Breast epithelium (tissue), 4 donors: Measurements from ENCODE around the gene SPON1. TPM values are rescaled to one million over a fixed set of nuclear protein-coding genes. Genes with fewer than 3 reads are reported as not detected.

ENCODE experiments used
- DNase-seq, 2 donors: peaks; one replicate each; pipeline ENCODE4 v3.0.0-alpha.2; 2019; ENCODE audit warnings: low spot score in 2 of 2
- H3K27ac ChIP-seq, 2 donors: fragments of 200-600 bp; sonication (generic) in 1 of 2; one replicate each; pipeline ENCODE4 v1.5.1; 2016 to 2019; ENCODE audit warnings: mild to moderate bottlenecking in 1 of 2
- H3K27me3 ChIP-seq, 2 donors: fragments of 200-600 bp; sonication (generic) in 1 of 2; one replicate each; pipeline versions ENCODE4 v1.5.1 to v1.6.0; 2017 to 2019; ENCODE audit warnings: control low read depth in 1 of 2, mild to moderate bottlenecking in 1 of 2
- H3K36me3 ChIP-seq: fragments of 200-600 bp; one replicate; pipeline ENCODE4 v1.5.1; 2019
- H3K4me1 ChIP-seq, 2 donors: fragments of 200-600 bp; sonication (generic); one replicate each; pipeline ENCODE4 v1.5.1; 2016 to 2019; ENCODE audit warnings: control low read depth in 1 of 2
- H3K4me3 ChIP-seq, 3 donors: fragments of 200-600 bp; sonication (generic); 1 replicate in 2 of 3; 2 replicates in 1 of 3; pipeline ENCODE4 v1.5.1; 2016 to 2019; ENCODE audit warnings: mild to moderate bottlenecking in 3 of 3, moderate library complexity in 2 of 3
- H3K9me3 ChIP-seq, 2 donors: fragments of 200-600 bp; sonication (generic) in 1 of 2; one replicate each; pipeline ENCODE4 v1.5.1; 2016 to 2019; ENCODE audit warnings: control low read depth in 1 of 2
- CTCF ChIP-seq, 3 donors: fragments of 450-650 bp; IDR thresholded peaks; one replicate each; pipeline ENCODE4 v1.5.1; 2016 to 2017; ENCODE audit warnings: antibody characterized with exemption in 3 of 3, mild to moderate bottlenecking in 3 of 3, moderate library complexity in 3 of 3
- POLR2A ChIP-seq: fragments of 450-650 bp; IDR thresholded peaks from one replicate; pipeline ENCODE4 v1.6.1; 2016; ENCODE audit warnings: antibody characterized with exemption, mild to moderate bottlenecking, moderate library complexity
- POLR2AphosphoS5 ChIP-seq, 3 donors: sonication (generic); formaldehyde crosslinking; IDR thresholded peaks; one replicate each; pipeline ENCODE4 v1.6.1; 2017; ENCODE audit warnings: antibody characterized with exemption in 3 of 3
- intact Hi-C: fragments of 100-400 bp; cut with DNase I; formaldehyde crosslinking; loops from one replicate; pipeline ENCODE4 v1.15.1; 2023; ENCODE audit warnings: low total_unique reads
- total RNA-seq, 3 donors: library from RNA; depleted of rRNA; stranded (reverse); fragments of >200 nt; gene quantifications; one replicate each; pipeline ENCODE4 v1.1.0, GENCODE V29; 2016

Gene SPON1
- total RNA-seq, 3 donors from 2014 or later = 30.1 to 133 (median 34.7) TPM

GRCh38 chr11:14012846-14013245, 50.3 kb downstream of the SPON1 start:
- no peaks in the 10 kb centered on the region for H3K36me3 ChIP-seq
- TF ChIP-seq CTCF (IDR thresholded peaks at IDR 0.05) = no peak
- no peak for TF ChIP-seq POLR2AphosphoS5 (IDR thresholded peaks at IDR 0.05)
- TF ChIP-seq POLR2A = no peak
- DNase-seq = no peak
- no peaks in the 10 kb centered on the region for H3K9me3 ChIP-seq
- no peak overlapping the region for H3K27ac ChIP-seq
- no peak overlapping the region for H3K4me3 ChIP-seq
- H3K4me1 ChIP-seq = no peaks in the 10 kb centered on the region
- H3K27me3 ChIP-seq = no peaks in the 10 kb centered on the region
- intact Hi-C loops = no loop called here

- Histone ChIP-seq H3K27me3 (no peaks in the 10 kb centered on the region), H3K4me1 (no peaks in the 10 kb centered on the region), H3K27ac (no peak overlapping the region), H3K4me3 (no peak overlapping the region), H3K36me3 (no peaks in the 10 kb centered on the region), H3K9me3 (no peaks in the 10 kb centered on the region)
- no peak for DNase-seq
- TF ChIP-seq POLR2A (no peak), POLR2AphosphoS5 (IDR thresholded peaks at IDR 0.05) (no peak), CTCF (IDR thresholded peaks at IDR 0.05) (no peak)
- intact Hi-C loops = no loop called here
Measured at GRCh38 chr11:14015711-14016110, 53.2 kb downstream of the SPON1 start.

- intact Hi-C loops = loop anchor here (2.0 kb wide), 1 partner anchor 62 kb away; no protein-coding TSS in a partner anchor
- Histone ChIP-seq H3K4me3 (no peak overlapping the region), H3K27me3 (no peaks in the 10 kb centered on the region), H3K9me3 (no peaks in the 10 kb centered on the region), H3K27ac (no peak overlapping the region), H3K36me3 (no peaks in the 10 kb centered on the region), H3K4me1 (no peaks in the 10 kb centered on the region)
- no peak for DNase-seq
- no peak for TF ChIP-seq POLR2AphosphoS5 (IDR thresholded peaks at IDR 0.05)
- no peak for TF ChIP-seq CTCF (IDR thresholded peaks at IDR 0.05)
- TF ChIP-seq POLR2A = no peak
Measured at GRCh38 chr11:14018441-14018840, 55.9 kb downstream of the SPON1 start.

- Histone ChIP-seq H3K27me3 (no peaks in the 10 kb centered on the region), H3K36me3 (no peaks in the 10 kb centered on the region), H3K4me3 (no peak overlapping the region), H3K27ac (no peak overlapping the region), H3K4me1 (no peaks in the 10 kb centered on the region), H3K9me3 (no peaks in the 10 kb centered on the region)
- DNase-seq = no peak
- intact Hi-C loops = loop anchor here (10.0 kb wide), 1 partner anchor 267 kb away; no protein-coding TSS in a partner anchor
- TF ChIP-seq POLR2AphosphoS5 (IDR thresholded peaks at IDR 0.05) = no peak
- TF ChIP-seq POLR2A = no peak
- TF ChIP-seq CTCF (IDR thresholded peaks at IDR 0.05) = no peak
Measured at GRCh38 chr11:14021738-14022137, 59.2 kb downstream of the SPON1 start.

GRCh38 chr11:14022251-14022650, 59.7 kb downstream of the SPON1 start:
- intact Hi-C loops = loop anchor here (10.0 kb wide), 1 partner anchor 267 kb away; no protein-coding TSS in a partner anchor

More at GRCh38 chr11:14022251-14022650, 59.7 kb downstream of the SPON1 start:
- no peak overlapping the region for H3K27ac ChIP-seq
- no peaks in the 10 kb centered on the region for H3K36me3 ChIP-seq
- TF ChIP-seq CTCF (IDR thresholded peaks at IDR 0.05) (no peak), POLR2AphosphoS5 (IDR thresholded peaks at IDR 0.05) (no peak), POLR2A (no peak)
- H3K4me1 ChIP-seq = no peaks in the 10 kb centered on the region
- H3K27me3 ChIP-seq = no peaks in the 10 kb centered on the region
- no peak for DNase-seq
- no peak overlapping the region for H3K4me3 ChIP-seq
- H3K9me3 ChIP-seq = no peaks in the 10 kb centered on the region
